Activated CD4-positive, CD25-positive, alpha-beta regulatory T cell (primary cell): ENCODE data around the gene GPAM.
A peak's percentile ranks its signal among the peaks of the same experiment; 100 is the strongest.

Experiments used
- DNase-seq, 4 experiments: peaks; one replicate each; lab custom pipeline; 2025; lab: John Stamatoyannopoulos, UW

The GPAM gene

DNA sequence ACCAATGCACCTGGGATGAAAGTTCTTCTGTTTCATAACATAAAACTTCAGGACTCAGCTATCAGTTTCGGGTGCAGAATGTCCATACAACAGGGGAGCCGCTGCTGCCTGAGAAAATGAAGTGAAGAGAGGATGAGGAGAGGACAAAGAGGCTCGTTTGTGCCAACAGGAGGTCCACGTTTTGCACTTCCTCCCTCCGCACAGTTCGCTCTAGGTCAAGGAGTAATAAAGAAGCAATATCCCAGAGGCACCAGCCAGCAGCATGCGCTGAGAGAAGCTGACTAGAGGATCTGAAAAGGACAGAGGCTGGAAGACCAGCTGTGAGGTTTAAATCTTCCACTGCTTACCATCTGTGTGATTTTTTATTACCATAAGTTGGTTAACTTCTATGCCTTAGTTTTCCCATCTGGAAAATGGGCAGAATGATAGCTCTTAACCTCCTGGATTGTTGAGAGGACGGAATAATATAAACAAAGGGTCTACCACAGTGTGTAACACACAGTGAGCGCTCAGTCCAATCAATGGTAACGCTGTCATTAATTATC, 709 bp downstream of the GPAM start:
- no peak for DNase-seq

DNA sequence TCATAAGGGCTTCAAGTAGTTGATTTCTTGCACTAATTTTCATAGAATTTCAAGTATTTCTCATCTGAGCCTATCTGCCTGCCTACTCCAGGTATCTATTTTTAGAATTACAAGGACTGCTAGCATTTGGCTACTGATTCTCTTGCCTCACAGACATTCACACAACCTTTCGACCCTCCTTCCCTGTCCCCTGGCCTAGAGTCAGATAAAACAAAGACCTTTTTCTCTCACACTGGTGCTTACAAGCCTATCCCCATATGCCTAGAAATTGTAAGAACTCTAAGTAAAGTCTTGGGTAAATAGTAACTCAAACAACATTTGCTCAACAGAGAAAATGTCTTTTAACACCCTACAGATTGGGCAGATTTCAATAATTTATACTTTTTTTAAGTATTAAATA, 6.3 kb downstream of the GPAM start:
- no peak for DNase-seq

DNA sequence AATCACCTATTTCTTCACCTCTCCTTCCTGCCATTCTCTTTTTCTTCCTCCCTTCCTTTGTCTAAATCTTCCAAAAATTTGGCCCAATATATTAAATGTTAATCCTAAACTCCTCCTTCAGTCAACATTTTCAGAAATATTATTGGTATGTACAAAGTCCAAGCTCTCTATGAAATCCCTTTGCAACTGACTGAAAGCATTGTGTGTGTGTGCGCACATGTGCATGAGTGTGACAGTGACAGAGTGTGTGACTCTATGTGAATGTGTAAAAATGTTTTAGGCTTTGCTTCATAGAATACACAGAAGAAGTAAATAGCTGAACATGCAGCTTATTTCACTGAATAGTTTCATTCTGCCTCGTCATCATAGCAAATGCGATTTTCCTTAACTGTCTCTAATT, 7.0 kb downstream of the GPAM start:
- no peak for DNase-seq

DNA sequence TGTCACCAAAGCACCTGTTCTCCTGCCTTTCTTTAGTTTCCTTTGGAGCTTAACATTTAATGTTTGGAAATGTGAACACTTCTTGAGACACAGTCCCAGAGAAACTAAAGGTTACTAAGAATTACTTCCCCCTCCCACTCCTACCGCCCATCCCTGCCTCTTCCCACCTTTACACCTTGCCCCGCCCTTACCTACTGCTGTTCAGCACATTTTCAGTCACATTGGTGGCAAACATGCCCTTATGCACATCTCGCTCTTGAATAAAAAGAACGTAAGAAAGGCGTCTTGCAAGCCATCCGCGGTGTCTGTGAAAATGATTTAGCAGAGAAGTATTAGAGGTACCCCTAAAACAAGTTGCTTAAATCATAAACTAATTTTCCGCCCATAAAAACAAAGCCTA, 8.2 kb downstream of the GPAM start:
- no peak for DNase-seq

DNA sequence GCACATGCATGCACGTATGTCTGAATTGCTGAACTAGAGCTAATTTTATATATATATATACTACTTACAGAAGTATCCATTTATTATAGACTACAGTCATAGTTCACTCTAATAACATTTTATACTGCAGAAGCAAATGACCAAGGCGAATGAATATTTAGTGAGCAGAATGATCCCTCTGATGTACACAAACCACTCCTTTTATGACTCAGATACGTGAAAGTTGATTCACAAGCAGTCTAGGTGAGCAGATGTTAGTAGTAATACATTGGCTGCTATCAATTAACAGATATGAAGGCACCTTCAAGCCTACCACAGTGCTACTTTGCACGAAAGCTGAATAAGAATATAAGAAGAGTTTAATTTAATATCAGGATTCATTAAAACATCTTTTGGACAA, 10.4 kb downstream of the GPAM start:
- no peak for DNase-seq

DNA sequence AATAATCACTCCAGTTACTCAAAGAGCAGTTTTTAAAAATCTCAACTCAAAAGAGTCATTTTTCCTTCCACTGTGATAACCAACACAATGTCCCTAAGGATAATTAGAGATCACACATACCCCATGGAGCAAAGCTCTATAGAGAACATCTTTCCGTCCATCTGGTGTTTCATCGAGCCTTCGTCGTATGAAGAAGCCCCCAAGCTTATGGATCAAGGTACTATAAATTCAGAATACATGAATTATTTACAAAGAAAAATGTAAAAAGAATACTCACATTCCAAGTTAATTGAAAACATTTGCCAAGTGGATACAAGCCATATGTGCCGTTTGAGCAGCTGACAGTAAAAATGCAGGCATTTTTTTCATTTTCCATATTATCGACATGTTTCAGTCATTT, 14.8 kb downstream of the GPAM start:
- DNase-seq: no peak

DNA sequence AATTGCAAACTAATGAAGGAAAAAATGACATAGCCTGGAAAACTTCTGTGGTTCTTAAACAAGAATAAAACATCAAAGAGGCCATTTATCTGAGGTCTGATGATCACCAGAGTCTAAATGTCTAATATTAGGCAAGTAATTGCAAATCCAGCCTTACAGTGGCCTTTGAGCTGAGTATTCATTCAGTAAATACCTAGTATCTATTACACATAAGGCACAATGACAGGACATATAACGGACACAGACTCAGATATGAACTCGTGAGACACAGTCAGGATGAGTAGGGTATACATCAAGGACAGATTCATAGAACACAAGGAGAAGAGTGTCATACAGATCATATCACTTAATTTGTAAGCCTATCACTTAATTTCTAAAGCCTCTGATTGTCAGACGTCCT, 16.8 kb downstream of the GPAM start:
- DNase-seq: no peak

DNA sequence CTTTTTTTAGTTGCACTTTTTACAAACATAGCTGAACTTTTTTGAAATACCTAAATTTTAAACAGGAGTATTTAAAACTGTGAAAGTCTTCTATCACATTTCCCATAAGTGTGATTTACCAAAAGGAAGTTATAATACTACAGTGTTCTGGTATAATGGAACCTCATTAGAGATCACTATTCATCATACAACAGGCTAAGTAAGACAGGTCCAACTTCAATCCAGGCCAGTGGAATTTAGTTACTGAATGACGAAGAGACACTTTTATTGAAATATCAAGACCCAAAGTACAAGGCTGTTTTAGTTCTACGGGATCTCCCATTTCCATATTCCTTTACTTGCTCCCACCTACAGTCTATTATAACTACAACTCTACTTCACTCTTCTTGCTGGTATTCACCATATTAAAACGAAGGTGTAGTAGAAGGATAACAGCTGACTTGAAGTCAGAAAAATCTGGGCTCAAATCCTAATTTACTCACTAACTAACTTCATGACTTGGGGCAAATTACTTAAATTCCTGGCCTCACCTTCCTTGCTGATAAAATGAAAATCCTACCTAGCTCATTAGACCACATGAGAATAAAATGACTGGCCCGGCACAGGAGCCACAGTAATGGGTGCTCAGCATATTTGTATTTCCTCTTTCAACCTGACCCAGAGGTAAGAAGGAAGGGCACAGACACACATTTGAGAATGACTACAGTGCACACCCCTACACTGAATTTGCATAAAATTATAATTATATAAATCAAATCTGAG, 21.6 kb downstream of the GPAM start:
- DNase-seq: no peak

DNA sequence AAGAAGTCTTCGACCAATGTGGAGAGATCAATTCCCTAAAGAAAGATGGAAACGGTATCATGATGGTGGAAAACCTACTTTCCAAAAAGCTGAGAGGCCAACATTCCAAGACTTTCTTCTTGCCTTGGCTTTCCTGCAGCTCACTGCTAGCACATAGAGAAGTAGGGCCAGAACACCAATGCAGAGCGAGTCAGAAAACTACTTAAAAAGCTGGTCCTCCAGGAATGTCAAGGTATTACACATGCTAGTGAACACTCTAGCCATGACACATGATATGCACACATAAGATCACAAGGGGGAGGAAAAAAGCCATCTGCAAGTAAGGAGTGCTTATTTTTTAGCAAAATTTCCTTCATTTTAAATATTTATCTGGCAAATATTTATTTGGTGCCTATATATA, 22.7 kb downstream of the GPAM start:
- DNase-seq: no peak

DNA sequence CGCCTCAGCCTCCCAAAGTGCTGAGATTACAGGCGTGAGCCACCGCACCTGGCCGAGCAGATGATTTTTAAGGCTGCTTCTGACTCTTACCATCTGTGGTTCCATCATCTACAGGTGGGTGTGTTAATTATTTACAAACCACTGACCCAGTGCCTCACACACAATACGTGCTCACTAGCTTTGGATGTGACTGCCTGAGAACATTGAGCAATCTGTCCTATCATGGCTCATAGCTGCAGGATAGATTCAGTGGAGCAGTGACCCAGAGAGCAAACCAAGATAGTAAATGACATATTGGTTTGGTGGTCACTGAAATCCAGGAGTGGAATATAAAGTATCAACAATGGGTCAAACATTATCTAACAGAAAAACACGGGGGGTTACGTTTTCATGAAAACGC, 24.1 kb downstream of the GPAM start:
- no peak for DNase-seq

DNA sequence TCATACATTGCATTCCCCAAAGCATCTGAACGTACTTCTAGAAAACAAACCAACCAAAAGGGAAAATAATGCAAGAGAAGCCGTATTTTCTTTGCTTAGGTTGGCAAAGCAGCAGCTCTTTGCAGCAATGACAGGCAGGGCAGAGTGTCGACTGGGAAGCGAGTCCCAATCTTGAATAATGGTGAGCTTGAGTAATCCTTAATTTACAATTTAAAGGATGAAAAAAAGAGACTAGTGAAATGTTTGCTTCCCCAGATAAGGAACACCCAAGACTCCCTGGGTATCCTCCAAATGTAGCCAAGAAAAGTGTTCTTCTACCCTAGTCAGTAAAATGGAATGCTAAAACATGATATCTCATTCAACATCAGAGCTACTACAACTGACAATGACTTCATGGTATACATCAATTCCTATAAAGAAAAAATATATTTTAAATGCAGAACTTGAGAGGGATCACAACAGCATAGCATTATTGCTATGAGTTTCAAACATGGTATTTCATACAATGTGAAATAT, 32.0 kb downstream of the GPAM start:
- DNase-seq: no peak

DNA sequence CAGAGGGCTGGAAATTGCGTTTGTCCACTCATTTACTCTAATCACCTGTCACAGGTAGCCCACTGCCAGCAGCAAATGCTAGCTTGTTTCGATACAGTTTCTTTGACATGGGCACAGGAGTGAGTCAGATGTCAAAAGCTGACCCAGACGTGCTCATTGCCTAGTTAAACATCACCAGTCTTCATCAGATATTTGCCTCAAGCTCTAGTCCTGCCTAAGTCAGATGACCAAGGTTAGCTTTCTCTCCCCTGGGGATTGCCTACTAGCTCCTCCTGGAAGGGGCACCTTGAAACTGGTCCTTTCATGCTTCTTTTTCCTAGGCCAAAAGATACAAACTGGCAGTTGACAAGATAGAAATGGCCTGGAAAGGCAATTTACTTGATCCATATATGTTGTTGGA, 35.2 kb downstream of the GPAM start:
- DNase-seq: no peak

DNA sequence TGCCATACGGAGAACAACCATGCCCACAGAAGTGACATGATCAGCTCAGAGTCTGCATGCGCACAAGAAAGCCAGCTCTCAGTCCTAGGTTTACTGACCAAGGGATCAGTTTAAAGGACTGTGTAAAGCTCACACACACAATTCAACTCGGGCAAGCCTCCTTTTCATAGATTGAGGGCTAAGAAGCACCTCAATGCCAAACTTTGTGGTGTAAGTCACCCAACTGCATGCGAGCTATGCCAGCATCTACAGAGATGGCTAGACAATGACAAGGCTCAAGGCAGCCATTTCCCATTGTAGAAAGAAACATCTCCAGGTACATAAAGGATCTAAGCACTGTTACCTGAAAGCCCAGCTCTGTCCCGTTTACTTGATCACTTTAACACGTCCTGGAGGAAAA, 36.8 kb downstream of the GPAM start:
- no peak for DNase-seq

DNA sequence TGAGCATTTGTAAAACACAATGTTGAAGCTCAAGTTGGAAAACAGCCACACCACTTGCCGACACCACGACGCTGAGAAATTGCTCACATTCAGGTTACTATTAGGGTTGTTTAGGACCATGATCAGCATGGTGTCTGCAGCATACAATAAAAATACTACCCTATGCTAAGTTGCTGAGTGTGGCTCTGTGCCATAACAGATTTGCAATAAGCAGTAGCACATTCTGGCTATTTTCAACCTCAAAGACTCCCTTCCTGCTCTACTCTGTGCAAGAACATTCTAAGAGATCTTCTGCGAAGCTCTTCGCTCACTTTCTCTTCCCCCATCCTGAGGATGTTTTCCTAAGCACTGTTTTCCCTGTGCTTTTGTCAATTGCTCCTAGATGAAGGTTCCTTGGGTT, 38.3 kb downstream of the GPAM start:
- DNase-seq: no peak

DNA sequence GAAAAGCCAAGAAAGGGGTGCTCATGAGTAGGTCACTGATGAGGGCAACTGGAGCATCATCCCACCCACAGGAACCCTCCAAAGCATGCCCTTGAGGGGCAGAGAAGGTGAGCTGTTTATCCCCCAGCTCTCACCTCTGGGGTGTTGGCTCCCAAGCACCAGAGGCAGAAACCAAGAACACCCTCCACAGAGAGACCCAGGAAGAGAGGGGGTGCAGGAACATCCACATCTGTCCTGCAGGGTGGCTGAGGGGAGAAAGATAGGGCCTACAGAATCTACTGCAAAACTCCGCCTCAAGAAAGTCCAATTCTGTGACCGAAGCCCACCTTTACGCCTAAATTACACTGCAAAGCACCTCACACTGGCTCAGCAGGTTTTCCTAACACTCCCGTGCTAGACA, 40.1 kb downstream of the GPAM start:
- DNase-seq: no peak

DNA sequence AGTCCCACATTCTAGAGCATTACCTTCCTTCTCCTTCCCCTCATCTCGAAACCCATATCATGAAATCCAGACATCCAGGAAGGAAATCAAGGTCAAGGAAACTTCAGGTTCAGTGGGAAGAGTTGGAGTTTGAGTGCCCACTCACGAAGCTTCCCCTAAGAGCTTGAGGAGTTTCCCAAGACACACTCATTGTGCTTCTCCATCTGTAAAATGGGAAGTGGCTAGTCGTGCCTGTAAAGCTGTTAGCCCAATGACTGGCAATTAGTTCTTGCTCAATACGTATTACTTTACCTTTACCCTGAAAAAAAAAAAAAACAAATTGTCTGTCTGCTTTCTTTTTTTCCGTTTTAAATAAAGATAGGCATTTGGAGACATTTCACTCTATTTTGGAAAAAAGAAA, 42.3 kb downstream of the GPAM start:
- DNase-seq: no peak

DNA sequence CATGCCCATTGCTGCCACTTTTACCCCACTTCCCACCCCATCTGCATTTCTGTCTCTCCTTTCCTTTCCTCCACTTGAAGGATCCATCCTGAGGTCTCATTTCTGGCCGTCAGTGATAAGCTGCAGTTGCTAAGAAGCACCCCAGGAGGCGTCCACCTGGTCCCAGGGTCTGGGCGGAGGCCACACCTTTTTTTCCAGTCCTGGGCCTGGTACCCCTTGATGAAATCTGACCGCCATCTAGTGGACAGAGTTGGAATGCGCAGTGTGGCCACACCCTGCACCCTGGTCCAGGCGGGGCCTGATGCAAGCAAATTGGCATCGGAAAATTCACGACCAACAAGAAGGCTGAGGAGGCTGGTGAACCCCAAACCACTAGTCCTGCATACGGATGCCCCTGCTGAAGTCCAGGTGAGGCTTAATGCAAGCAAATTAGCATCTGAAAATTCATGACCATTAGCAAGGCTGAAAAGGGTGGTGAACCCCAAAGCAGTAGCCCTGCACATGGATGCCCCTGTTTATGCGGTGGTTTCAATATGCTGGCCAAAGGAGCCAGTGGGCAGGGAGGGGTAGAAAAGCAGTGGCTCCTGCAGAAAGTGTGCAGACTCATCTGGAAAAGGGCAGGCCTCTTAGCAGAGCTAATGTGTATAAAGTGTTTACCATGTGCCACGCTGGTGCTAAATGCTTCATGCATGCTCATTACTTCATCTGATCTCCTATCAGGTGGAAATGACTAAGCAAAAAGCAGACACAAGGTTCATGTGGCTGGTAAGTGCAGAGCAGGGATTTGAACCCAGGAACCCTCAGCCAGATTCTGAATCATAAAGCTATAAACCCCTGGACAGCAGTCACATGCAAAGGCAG, 43.2 kb downstream of the GPAM start:
- DNase-seq: peak; percentile 19 to 54 (median 24)

DNA sequence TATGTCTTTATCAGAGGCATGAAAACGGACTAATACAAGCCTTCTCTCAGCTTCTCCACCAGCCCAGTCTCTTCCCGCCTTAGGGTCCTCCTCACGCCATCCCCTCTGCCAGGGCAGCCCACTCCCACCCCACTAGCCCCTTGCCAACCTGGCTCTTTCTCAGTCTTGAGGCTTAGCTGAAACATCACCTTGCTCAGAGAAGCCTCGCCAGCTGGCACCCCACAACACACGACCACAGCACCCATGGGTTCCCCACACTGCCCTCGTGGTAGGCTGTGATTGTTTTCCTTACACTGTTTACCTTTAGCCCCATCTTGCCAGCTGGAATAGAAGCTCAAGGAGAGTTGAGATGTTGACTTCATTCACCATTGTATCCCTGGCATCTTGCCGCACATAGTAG, 44.4 kb downstream of the GPAM start:
- DNase-seq: no peak

DNA sequence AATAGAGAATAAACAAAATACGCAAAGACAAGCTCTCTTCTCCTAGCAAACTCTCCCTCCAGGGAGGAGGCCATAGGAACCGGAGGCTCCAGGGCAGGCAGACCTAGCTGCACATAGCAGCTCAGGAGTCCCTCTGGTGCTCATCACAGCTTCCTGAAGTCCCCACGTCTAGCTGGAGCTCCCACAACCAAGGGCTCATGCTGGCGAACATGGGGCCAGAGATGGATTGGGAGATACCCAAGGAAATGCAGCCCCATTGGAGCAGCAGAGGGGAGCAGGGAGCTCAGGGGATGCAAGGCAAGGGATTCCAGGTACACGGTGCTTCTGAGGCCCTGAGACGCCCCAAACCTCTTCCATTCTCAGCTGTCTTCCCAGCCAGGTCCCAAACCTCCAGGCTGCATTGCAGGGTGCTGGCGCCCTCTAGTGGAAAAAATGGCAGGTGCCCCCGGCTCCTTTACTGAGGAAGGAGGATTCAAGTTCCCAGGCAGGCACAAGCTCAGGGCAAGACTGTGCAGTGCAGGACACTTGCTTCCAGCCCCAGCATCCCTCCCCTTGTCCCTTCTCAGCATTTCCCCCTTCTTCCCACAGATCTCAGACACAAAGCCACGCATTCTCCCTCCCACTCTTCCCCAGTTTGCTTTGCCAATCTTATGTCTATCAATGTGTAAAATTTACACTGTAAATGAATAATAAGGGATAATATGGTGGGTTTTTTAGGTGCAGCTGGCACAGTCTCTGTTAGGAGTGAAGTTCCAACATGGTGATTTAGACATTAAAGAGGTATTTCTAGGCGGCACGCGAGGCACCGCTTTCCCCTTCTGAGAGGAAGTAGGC, 46.2 kb downstream of the GPAM start:
- DNase-seq: peak; percentile 10 to 40 (median 27)

DNA sequence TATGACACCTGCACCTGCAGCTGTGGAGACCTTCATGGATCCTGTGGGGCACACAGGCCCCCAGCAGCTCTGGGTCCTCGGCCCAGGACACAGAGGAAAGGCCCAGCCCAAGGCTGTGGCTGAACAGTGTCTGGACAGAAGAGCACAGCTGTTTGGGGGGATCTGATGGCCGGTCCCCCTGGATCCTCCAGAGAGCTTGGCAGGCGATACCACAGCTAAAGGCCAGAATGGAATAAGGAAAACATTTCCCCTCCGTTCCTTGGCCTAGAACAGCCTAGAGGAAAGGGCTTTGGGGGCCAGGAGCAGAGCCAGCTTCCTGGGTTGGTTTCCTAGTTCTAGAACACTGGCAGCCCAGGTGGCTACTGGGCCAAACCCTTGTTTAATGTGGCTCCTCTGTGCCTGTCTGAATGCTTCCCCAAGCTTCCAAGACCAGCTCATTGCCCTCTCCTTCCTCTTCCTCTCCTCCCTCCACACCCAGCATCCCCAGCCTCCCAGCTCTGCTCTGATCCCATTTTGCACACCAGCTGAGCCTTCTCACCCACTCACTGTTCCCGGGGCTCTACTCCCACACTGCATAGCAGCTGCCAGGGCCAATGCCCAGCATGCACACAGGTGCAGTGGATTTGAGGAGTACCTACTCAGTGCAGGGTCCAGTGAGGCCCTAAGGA, 46.9 kb downstream of the GPAM start:
- no peak for DNase-seq

DNA sequence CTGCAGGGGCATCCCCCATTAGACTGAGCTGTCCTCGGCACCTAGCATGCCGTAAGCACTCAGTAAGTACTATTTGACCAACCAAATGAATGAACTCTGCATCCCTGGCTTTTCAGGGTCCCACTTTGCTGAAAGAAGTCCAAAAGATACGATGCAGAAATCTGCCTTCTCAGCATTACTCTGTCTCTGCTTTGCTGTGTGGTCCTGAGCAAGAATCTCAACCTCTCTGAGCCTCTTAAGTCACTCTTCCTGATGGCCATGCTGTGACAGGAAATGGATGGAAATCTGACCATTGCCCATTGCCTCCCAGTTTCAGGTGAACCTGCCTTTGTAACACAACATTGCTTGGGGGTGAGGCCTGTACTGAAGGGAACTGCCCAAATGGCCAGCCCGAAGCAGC, 48.0 kb downstream of the GPAM start:
- DNase-seq: no peak

DNA sequence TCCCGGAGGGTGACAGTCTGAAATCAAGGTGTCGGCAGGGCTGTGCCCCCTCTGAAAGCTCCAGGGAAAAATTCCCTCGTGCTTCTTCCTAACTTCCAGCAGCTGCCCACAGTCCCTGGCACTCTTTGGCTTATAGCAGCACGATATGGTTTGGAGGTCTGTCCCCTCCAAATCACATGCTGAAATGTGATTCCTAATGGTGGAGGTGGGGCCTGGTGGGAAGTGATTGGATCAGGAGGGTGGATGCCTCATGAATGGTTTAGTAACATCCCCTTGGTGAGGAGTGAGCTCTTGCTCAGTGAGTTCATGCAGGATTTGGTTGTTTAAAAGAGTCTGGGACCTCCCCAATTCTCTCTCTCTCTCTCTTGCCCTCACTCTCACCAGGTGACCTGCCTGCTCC, 51.1 kb downstream of the GPAM start:
- DNase-seq: no peak
